GM12878 (cell line): ENCODE data around the gene PAIP2. TPM values are rescaled to one million over a fixed set of nuclear protein-coding genes. Genes with fewer than 3 reads are reported as not detected.

Experiments used
- ATAC-seq: fragments of 200-7000 bp; cut with Tn5 transposase; 3 replicates; pipeline ENCODE4 v1.9.1; 2020; ENCODE audit warnings: mild to moderate bottlenecking, moderate library complexity
- BruUV-seq: library from RNA; stranded (reverse); fragments of 400-500 nt; replicated peaks from 2 replicates; lab custom pipeline; 2021; lab: Mats Ljungman, UMichigan
- CTCF ChIA-PET: fragments of 300-600 bp; sonication (Branson Sonifier 250); formaldehyde crosslinking; extraction: SDS; loops from one replicate; lab custom pipeline; 2021; ENCODE audit warnings: inconsistent platforms; lab: Yijun Ruan, JAX
- POLR2A ChIA-PET: fragments of 350-600 bp; formaldehyde crosslinking; extraction: SDS; loops from one replicate; lab custom pipeline; 2021; ENCODE audit warnings: inconsistent platforms; lab: Charles Lee
- RAD21 ChIA-PET: fragments of 300-600 bp; sonication (Branson Sonifier 250); formaldehyde crosslinking; loops from one replicate; lab custom pipeline; 2023; ENCODE audit warnings: antibody characterized with exemption; ENCODE audit not compliant: unreplicated experiment; lab: Charles Lee
- SMC1A ChIA-PET: fragments of 300-600 bp; sonication (Branson Sonifier 250); formaldehyde crosslinking; loops from one replicate; lab custom pipeline; 2023; ENCODE audit not compliant: unreplicated experiment, uncharacterized antibody; lab: Charles Lee
- DNase-seq: peaks from one replicate; pipeline ENCODE4 v3.0.0-alpha.2; 2011; ENCODE audit warnings: low read depth, low spot score
- FAIRE-seq: peaks from 3 replicates; lab custom pipeline; 2011; peaks lifted over from hg19 to GRCh38; lab: Jason Lieb, UNC
- H2AFZ ChIP-seq: 2 replicates; pipeline ENCODE4 v1.6.0; 2011; ENCODE audit warnings: low read depth, low read length, control low read depth; ENCODE audit not compliant: control insufficient read depth
- H3K27ac ChIP-seq: 2 replicates; pipeline ENCODE4 v1.5.1; 2011; ENCODE audit warnings: control low read depth; ENCODE audit not compliant: control insufficient read depth, insufficient read depth
- H3K27me3 ChIP-seq, 2 experiments: replicated peaks in 1 of 2; 2 replicates each; pipeline versions ENCODE4 v1.6.0 to v1.6.1; 2011; ENCODE audit warnings: low read length in 1 of 2; ENCODE audit not compliant: control insufficient read depth in 2 of 2, insufficient read depth in 2 of 2
- H3K36me3 ChIP-seq, 2 experiments: 2 replicates each; pipeline ENCODE4 v1.5.1; 2011; ENCODE audit warnings: low read length in 1 of 2; ENCODE audit not compliant: control insufficient read depth in 2 of 2, insufficient read depth in 2 of 2
- H3K4me1 ChIP-seq: 2 replicates; pipeline ENCODE4 v1.6.1; 2011; ENCODE audit warnings: mild to moderate bottlenecking, low read length, moderate library complexity, mixed read lengths; ENCODE audit not compliant: control insufficient read depth, insufficient read depth
- H3K4me2 ChIP-seq: 2 replicates; pipeline ENCODE4 v1.6.0; 2011; ENCODE audit warnings: control low read depth; ENCODE audit not compliant: control insufficient read depth, insufficient read depth
- H3K4me3 ChIP-seq: fragments of 200-600 bp; sonication (generic); 2 replicates; pipeline ENCODE4 v1.5.1; 2016
- H3K79me2 ChIP-seq: 2 replicates; pipeline ENCODE4 v1.6.0; 2011; ENCODE audit warnings: low read length; ENCODE audit not compliant: control insufficient read depth, insufficient read depth
- H3K9ac ChIP-seq: 2 replicates; pipeline ENCODE4 v1.8.0; 2011; ENCODE audit warnings: low read length, control low read depth, mixed read lengths; ENCODE audit not compliant: control insufficient read depth, insufficient read depth
- H3K9me3 ChIP-seq: replicated peaks from 3 replicates; pipeline ENCODE4 v1.5.1; 2011; ENCODE audit warnings: mild to moderate bottlenecking, low read length; ENCODE audit not compliant: control insufficient read depth, insufficient read depth
- H4K20me1 ChIP-seq: 2 replicates; pipeline ENCODE4 v1.6.0; 2011; ENCODE audit not compliant: control insufficient read depth, insufficient read depth
- CREB1 ChIP-seq: IDR thresholded peaks from 2 replicates; pipeline ENCODE4 v1.6.1; 2012; ENCODE audit warnings: low read depth, mild to moderate bottlenecking, inconsistent platforms
- EZH2 ChIP-seq: IDR thresholded peaks from 2 replicates; pipeline ENCODE4 v1.6.1; 2012; ENCODE audit warnings: low read depth, mild to moderate bottlenecking, control low read depth, inconsistent platforms, low read length, borderline replicate concordance; ENCODE audit not compliant: control insufficient read depth
- HDGF ChIP-seq: fragments of 450-650 bp; IDR thresholded peaks from 2 replicates; pipeline ENCODE4 v1.6.1; 2016; ENCODE audit warnings: antibody characterized with exemption
- RAD21 ChIP-seq: IDR thresholded peaks from 2 replicates; pipeline ENCODE4 v1.6.1; 2011; ENCODE audit warnings: mild to moderate bottlenecking, low read depth, low read length, moderate library complexity; ENCODE audit not compliant: insufficient read depth
- TCF7 ChIP-seq: IDR thresholded peaks from 2 replicates; pipeline ENCODE4 v1.6.1; 2014; ENCODE audit warnings: antibody characterized with exemption, borderline replicate concordance
- WGBS: methylation state at CpG from one replicate; pipeline ENCODE4 v1.1.6; 2016; ENCODE audit warnings: low lambda C conversion rate; ENCODE audit not compliant: insufficient replicate concordance, insufficient coverage; ENCODE audit errors: missing lambda C conversion rate; 5-methylcytosine and 5-hydroxymethylcytosine counted together
- in situ Hi-C: fragments of 300-500 bp; cut with MboI; formaldehyde crosslinking; loops from 9 replicates; pipeline ENCODE4 v1.14.3; 2018; ENCODE audit warnings: mixed read lengths
- intact Hi-C: fragments of 100-400 bp; cut with micrococcal nuclease; formaldehyde crosslinking; loops from one replicate; pipeline ENCODE4 v1.14.2; 2022; ENCODE audit not compliant: unreplicated experiment
- polyA plus RNA-seq, 11 experiments: library from polyadenylated mRNA; depleted of rRNA in 4 of 11; unstranded in 6 of 11; stranded (reverse) in 5 of 11; fragments of >200 nt; fragmentation: Nextera tagmentation in 4 of 11; fragmentation: Illumina TruSeq in 1 of 11; extraction: Ambion mirVana in 4 of 11; extraction: Trizol in 1 of 11; gene quantifications; 1 replicate in 1 of 11; 2 replicates in 10 of 11; pipeline versions ENCODE4 v1.2.1 to v1.2.3, GENCODE V29; 2011 to 2016; ENCODE audit warnings: inconsistent platforms in 2 of 11, missing spikeins in 2 of 11, low read depth in 1 of 11
- total RNA-seq, 4 experiments: library from RNA; depleted of rRNA in 3 of 4; stranded (reverse); fragments of >200 nt in 3 of 4; fragmentation: Illumina TruSeq in 1 of 4; extraction: Trizol in 1 of 4; gene quantifications; 2 replicates each; pipeline versions ENCODE4 v1.2.1 to v1.2.3, GENCODE V29; 2013 to 2021
- TF ChIP-seq, protein P1 (sequence below): fragments of 450-650 bp; IDR thresholded peaks from 2 replicates; pipeline ENCODE4 v1.6.1; 2016; ENCODE audit warnings: mild to moderate bottlenecking
- TF ChIP-seq, protein P2 (sequence below), 3 experiments: IDR thresholded peaks in 2 of 3; conservative IDR thresholded peaks in 1 of 3; 2 replicates each; pipeline ENCODE4 v1.5.1; 2011; ENCODE audit warnings: low read depth in 3 of 3, low read length in 3 of 3, mild to moderate bottlenecking in 3 of 3, control low read depth in 2 of 3, moderate library complexity in 2 of 3, inconsistent platforms in 1 of 3, mixed read lengths in 1 of 3; ENCODE audit not compliant: control insufficient read depth in 2 of 3, insufficient read depth in 1 of 3; ENCODE audit errors: extremely low read depth in 1 of 3
- TF ChIP-seq, protein P3 (sequence below): fragments of 450-650 bp; IDR thresholded peaks from 2 replicates; pipeline ENCODE4 v1.6.1; 2017; ENCODE audit warnings: mild to moderate bottlenecking, low read depth, inconsistent platforms; ENCODE audit not compliant: poor library complexity, severe bottlenecking

PAIP2 gene
- total and polyA plus RNA-seq, 10 of the 15 experiments (the other 5 are each of a cell fraction or from before 2014, with no cell fraction given) = 49.9 to 154 (median 102) TPM

DNA sequence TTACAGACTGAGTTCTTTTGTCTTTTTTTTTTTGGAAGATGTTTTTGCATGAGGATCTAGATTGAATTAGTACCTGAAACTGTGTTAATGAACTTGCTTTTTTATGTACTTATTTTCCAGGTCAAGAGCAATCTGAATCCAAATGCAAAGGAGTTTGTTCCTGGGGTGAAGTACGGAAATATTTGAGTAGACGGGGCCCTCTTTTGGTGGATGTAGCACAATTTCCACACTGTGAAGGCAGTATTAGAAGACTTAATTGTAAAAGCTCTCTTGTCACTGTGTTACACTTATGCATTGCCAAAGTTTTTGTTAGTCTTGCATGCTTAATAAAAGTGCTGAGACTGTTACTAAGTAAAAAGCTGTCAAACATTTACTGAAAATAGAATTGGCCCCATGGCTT is 27.0 kb downstream of the PAIP2 start:
- 98% methylated on average over 2 of the region's 2 CpGs for WGBS
- H3K4me3 ChIP-seq = no peak overlapping the region
- no peaks in the 10 kb centered on the region for H4K20me1 ChIP-seq
- no peak overlapping the region for H3K4me2 ChIP-seq
- SMC1A ChIA-PET = interaction anchor here (0.5 to 1.9 kb wide), 5 partner anchors 11 to 347 kb away, joined by 4 to 6 read pairs (median 5); no protein-coding TSS in a partner anchor
- in situ Hi-C loops (no loop called here), intact Hi-C loops (no loop called here)
- DNase-seq = no peak
- no peak overlapping the region for H2AFZ ChIP-seq
- ATAC-seq = no peak
- peaks cover 6 to 25% of the 10 kb centered on the region in 2 experiments; a peak in 3 of 4 replicates for H3K36me3 ChIP-seq
- no peak for FAIRE-seq
- H3K27ac ChIP-seq = no peak overlapping the region
- BruUV-seq = no TSS peak
- H3K79me2 ChIP-seq = no peaks in the 10 kb centered on the region
- no peaks in the 10 kb centered on the region for H3K4me1 ChIP-seq
- POLR2A ChIA-PET = interaction anchor here (1.2 kb wide), 1 partner anchor 84 kb away, joined by 3 read pairs; no protein-coding TSS in a partner anchor
- CTCF ChIA-PET = interaction anchor here (0.9 to 2.8 kb wide), 7 partner anchors 21 to 123 kb away, joined by 3 to 17 read pairs (median 3); partner anchors contain the start of gene MZB1
- H3K9ac ChIP-seq = no peak overlapping the region
- H3K27me3 ChIP-seq = no peaks in the 10 kb centered on the region
- no peaks in the 10 kb centered on the region for H3K9me3 ChIP-seq
- RAD21 ChIA-PET = interaction anchor here (1.0 to 1.4 kb wide), 3 partner anchors 9 to 118 kb away, joined by 3 to 10 read pairs (median 3); no protein-coding TSS in a partner anchor
- TF ChIP-seq, protein P1, sequence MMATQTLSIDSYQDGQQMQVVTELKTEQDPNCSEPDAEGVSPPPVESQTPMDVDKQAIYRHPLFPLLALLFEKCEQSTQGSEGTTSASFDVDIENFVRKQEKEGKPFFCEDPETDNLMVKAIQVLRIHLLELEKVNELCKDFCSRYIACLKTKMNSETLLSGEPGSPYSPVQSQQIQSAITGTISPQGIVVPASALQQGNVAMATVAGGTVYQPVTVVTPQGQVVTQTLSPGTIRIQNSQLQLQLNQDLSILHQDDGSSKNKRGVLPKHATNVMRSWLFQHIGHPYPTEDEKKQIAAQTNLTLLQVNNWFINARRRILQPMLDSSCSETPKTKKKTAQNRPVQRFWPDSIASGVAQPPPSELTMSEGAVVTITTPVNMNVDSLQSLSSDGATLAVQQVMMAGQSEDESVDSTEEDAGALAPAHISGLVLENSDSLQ = no peak
- TF ChIP-seq, protein P2, sequence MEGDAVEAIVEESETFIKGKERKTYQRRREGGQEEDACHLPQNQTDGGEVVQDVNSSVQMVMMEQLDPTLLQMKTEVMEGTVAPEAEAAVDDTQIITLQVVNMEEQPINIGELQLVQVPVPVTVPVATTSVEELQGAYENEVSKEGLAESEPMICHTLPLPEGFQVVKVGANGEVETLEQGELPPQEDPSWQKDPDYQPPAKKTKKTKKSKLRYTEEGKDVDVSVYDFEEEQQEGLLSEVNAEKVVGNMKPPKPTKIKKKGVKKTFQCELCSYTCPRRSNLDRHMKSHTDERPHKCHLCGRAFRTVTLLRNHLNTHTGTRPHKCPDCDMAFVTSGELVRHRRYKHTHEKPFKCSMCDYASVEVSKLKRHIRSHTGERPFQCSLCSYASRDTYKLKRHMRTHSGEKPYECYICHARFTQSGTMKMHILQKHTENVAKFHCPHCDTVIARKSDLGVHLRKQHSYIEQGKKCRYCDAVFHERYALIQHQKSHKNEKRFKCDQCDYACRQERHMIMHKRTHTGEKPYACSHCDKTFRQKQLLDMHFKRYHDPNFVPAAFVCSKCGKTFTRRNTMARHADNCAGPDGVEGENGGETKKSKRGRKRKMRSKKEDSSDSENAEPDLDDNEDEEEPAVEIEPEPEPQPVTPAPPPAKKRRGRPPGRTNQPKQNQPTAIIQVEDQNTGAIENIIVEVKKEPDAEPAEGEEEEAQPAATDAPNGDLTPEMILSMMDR (IDR thresholded peaks at IDR 0.05 in 2 of 3, conservative IDR thresholded peaks at IDR 0.05 in 1 of 3; ENCODE audit: control insufficient read depth in 2 of 3, extremely low read depth in 1 of 3, insufficient read depth in 1 of 3, low read depth in 3 of 3, low read length in 3 of 3) = peak in 1 of 3 experiments; percentile 29; a peak in 1 of 6 replicates
- TF ChIP-seq, protein P3, sequence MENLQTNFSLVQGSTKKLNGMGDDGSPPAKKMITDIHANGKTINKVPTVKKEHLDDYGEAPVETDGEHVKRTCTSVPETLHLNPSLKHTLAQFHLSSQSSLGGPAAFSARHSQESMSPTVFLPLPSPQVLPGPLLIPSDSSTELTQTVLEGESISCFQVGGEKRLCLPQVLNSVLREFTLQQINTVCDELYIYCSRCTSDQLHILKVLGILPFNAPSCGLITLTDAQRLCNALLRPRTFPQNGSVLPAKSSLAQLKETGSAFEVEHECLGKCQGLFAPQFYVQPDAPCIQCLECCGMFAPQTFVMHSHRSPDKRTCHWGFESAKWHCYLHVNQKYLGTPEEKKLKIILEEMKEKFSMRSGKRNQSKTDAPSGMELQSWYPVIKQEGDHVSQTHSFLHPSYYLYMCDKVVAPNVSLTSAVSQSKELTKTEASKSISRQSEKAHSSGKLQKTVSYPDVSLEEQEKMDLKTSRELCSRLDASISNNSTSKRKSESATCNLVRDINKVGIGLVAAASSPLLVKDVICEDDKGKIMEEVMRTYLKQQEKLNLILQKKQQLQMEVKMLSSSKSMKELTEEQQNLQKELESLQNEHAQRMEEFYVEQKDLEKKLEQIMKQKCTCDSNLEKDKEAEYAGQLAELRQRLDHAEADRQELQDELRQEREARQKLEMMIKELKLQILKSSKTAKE = no peak
- TF ChIP-seq CREB1 = no peak
- TF ChIP-seq TCF7 = no peak
- TF ChIP-seq RAD21 = 0 out of 2 replicates have a peak, but pooled peaks have one; percentile 5
- no peak for TF ChIP-seq HDGF
- no peak for TF ChIP-seq EZH2
- TF ChIP-seq, all 136 proteins: peak for 2
